HFFc6 (cell line): ENCODE results near the gene BPIFA3. TPM values are rescaled to one million over a fixed set of nuclear protein-coding genes. Genes with fewer than 3 reads are reported as not detected.

Experiments
- DNase-seq: peaks from one replicate; pipeline ENCODE4 v3.0.0-alpha.2; 2018
- H3K27ac Mint-ChIP-seq: 2 replicates; pipeline ENCODE4 v1.8.0; 2020; ENCODE audit warnings: mild to moderate bottlenecking, mixed read lengths
- H3K27me3 Mint-ChIP-seq: 2 replicates; pipeline ENCODE4 v1.8.0; 2021; ENCODE audit warnings: mild to moderate bottlenecking, moderate library complexity, mixed read lengths; ENCODE audit not compliant: insufficient read depth
- H3K36me3 Mint-ChIP-seq: 2 replicates; pipeline ENCODE4 v1.8.0; 2021; ENCODE audit warnings: low read depth, mixed read lengths
- H3K4me1 Mint-ChIP-seq: 2 replicates; pipeline ENCODE4 v1.8.0; 2020; ENCODE audit warnings: low read depth, mixed read lengths
- H3K4me3 Mint-ChIP-seq: 2 replicates; pipeline ENCODE4 v1.8.0; 2020; ENCODE audit warnings: mild to moderate bottlenecking, moderate library complexity, mixed read lengths
- H3K9me3 Mint-ChIP-seq: 2 replicates; pipeline ENCODE4 v1.8.0; 2020; ENCODE audit warnings: mild to moderate bottlenecking, mixed read lengths
- total RNA-seq, 6 experiments: library from RNA; stranded (reverse); fragmentation: NEBNext Ultra II Directional; extraction: Animal tissue kit (Norgen Biotek cat#: 25700); gene quantifications; 2 replicates in 1 of 6; 3 replicates in 5 of 6; pipeline ENCODE4 v1.2.3, GENCODE V29; 2021
- TF ChIP-seq, protein P1 (sequence below): fragments of 200-600 bp; sonication (generic); IDR thresholded peaks from 2 replicates; pipeline ENCODE4 v1.5.0; 2021; ENCODE audit warnings: antibody characterized with exemption, mild to moderate bottlenecking

Gene BPIFA3
- total RNA-seq, 6 experiments from 2014 or later, result not detected

DNA sequence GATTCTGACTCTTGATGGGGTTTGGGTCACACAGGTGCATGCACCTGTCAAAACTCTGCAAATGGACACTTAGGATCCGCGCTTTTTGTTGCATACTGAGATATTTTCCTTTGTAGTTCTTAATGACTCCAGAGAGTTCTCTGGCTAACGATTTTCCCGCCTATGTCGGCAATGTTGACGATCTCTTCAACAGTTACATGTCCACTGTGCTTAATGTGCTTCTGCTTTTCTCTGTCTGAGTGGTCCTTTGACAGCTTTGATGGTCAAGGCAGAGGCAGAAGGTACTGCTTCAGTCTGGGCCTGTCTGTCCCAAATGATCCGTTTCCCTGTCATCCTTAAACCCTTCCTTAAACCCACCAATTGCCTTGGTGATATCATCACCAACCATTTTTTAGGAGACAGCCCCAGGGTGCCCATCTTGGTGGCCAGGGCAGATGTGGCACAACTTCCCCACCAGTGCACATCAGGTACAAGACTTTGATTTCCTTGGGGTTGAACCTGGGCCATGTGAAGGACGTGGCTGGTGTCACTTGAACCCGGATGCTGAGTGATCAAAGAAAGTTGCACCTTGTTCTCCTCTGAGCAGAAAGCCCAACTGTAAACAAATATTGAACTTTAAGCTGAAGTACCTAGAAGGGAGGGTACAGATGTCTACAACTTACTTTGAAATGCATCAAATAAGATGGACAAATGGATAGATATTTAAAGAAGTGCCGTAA lies 55.2 kb downstream of the BPIFA3 start:
- Mint-ChIP-seq H3K36me3 (no peaks in the 10 kb centered on the region), H3K4me1 (no peaks in the 10 kb centered on the region), H3K9me3 (no peaks in the 10 kb centered on the region), H3K27me3 (peaks cover 35% of the 10 kb centered on the region), H3K4me3 (no peak overlapping the region), H3K27ac (no peak overlapping the region)
- no peak for DNase-seq
- TF ChIP-seq, protein P1, sequence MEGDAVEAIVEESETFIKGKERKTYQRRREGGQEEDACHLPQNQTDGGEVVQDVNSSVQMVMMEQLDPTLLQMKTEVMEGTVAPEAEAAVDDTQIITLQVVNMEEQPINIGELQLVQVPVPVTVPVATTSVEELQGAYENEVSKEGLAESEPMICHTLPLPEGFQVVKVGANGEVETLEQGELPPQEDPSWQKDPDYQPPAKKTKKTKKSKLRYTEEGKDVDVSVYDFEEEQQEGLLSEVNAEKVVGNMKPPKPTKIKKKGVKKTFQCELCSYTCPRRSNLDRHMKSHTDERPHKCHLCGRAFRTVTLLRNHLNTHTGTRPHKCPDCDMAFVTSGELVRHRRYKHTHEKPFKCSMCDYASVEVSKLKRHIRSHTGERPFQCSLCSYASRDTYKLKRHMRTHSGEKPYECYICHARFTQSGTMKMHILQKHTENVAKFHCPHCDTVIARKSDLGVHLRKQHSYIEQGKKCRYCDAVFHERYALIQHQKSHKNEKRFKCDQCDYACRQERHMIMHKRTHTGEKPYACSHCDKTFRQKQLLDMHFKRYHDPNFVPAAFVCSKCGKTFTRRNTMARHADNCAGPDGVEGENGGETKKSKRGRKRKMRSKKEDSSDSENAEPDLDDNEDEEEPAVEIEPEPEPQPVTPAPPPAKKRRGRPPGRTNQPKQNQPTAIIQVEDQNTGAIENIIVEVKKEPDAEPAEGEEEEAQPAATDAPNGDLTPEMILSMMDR, result no peak

DNA sequence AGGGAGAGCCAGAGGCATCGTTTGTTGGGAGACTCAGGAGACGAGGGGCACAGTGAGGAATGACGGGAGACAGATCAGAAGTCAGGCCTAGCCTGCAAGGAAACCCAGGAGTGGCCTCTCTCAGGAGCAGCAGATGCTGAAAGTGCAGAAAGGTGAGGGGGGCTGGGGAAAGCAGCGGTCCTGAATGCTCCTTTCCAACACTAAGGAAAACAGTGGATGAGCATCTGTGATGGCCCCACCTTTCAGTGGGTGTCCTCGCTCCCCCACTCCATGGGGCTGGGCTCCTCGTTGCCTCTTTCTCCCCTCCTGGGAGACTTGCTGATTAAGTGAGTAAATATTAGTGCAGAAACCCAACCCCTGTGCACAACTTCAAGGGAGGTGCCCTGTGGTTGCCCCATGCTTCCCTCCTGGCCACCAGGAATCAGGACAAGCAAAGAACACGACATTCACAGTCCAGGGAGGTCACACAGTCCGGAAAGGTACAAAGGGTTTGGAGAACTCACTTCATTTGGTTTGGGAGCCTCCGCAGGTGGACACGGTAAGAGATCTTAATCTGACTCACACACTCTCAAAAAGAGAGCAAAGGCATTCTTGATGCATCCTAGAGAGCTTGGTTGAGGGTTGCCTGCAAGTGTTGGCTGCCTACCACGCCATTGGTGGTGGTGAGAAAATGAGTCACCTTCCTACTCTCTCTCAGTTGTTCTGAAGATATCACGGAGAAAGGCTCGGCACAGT lies 56.1 kb downstream of the BPIFA3 start:
- Mint-ChIP-seq H3K27ac (no peak overlapping the region), H3K27me3 (peaks cover 37% of the 10 kb centered on the region), H3K4me1 (no peaks in the 10 kb centered on the region), H3K9me3 (no peaks in the 10 kb centered on the region), H3K36me3 (no peaks in the 10 kb centered on the region), H3K4me3 (no peak overlapping the region)
- no peak for DNase-seq
- TF ChIP-seq, protein P1, result no peak

DNA sequence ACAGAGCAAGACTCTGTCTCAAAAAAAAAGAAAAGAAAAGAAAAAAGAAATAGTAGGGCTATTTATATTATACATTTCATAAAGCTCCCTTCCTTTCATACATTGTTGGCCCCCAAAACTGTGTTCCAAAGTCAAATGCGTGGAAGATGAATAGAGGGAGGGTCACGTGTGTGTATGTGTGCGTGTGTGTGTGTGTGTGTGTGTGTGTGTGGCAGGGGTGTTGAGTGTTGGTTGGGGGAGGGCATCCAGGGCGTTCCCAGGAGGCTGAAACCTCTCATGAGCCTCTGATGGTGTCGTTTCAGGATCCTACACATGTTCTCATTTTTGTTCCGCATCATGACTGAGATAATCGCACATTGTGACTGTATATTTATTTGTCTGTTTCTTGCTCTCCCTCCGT lies 58.1 kb downstream of the BPIFA3 start:
- Mint-ChIP-seq H3K4me1 (no peaks in the 10 kb centered on the region), H3K27ac (no peak overlapping the region), H3K36me3 (no peaks in the 10 kb centered on the region), H3K9me3 (no peaks in the 10 kb centered on the region), H3K4me3 (no peak overlapping the region), H3K27me3 (peaks cover 51% of the 10 kb centered on the region)
- TF ChIP-seq, protein P1, result no peak
- DNase-seq, result no peak

DNA sequence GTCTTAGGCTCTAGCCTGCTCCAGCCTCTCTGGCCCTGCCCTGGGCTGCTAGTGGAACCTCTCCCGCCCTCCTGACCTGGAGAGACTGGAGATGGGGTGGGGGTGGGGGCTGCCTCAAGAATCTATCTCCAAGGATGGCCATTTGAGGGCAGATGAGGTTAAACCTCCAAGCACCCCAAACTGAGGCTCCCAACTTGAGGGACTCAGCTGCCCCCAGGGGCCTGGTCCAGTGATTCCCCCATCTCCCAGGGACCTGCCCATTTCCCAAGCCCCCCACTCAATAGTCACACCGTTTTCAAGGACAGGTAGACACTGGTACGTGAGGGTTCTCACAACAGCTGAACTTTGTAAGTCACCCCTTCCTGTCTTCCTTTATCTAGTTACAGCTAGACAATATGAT lies 58.7 kb downstream of the BPIFA3 start:
- TF ChIP-seq, protein P1, result no peak
- Mint-ChIP-seq H3K9me3 (no peaks in the 10 kb centered on the region), H3K27me3 (peaks cover 52% of the 10 kb centered on the region), H3K36me3 (no peaks in the 10 kb centered on the region), H3K4me3 (no peak overlapping the region), H3K4me1 (no peaks in the 10 kb centered on the region), H3K27ac (no peak overlapping the region)
- no peak for DNase-seq

DNA sequence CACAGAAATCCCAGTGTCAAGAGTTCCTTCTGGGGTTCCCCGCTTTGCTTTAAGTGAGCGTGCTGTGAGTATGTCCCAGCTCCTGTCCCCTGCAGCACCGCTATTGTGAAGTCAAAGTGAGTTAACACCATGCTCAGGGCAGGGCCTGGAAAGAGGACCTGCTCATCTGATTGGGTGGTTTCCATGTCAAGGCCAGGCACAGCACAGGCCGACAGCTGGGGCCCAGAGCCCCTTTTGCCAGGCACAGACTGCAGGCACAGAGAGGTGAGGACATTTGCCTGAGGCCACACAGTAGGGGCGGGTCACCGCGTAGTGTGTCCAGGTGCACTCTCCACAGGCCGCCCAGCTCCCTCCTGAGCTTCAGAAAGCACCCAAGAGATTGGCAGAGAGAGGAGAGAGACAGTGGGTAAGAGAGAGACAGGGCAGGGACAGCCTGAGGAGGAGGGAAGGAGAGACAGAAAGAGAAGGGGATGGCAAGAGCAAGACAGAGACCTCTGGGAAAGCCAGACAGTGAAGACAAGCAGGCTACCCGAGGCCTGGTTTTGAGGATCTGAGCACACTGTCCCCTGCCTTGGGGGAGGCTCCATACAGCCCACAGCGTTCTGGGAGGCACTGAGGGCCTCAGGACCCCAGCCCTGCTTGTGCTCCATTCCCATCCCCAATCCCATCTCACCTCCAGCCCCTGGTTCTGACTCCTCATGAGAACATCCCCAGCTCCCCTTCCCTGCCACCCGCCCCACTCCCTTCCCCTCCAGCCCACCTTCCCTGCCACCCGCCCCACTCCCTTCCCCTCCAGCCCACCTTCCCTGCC lies 59.4 kb downstream of the BPIFA3 start:
- H3K4me1 Mint-ChIP-seq, result no peaks in the 10 kb centered on the region
- no peaks in the 10 kb centered on the region for H3K36me3 Mint-ChIP-seq
- H3K4me3 Mint-ChIP-seq, result no peak overlapping the region
- TF ChIP-seq, protein P1, result no peak
- DNase-seq, result no peak
- H3K9me3 Mint-ChIP-seq, result no peaks in the 10 kb centered on the region
- no peak overlapping the region for H3K27ac Mint-ChIP-seq
- peaks cover 55% of the 10 kb centered on the region for H3K27me3 Mint-ChIP-seq

Other genes with a start within 250 kb of the BPIFA3 start
- not detected for gene SUN5, start 212.9 kb upstream of the BPIFA3 start, total RNA-seq
- gene BPIFB2, start 209.6 kb upstream of the BPIFA3 start, total RNA-seq, result not detected
- gene BPIFB6, start 185.7 kb upstream of the BPIFA3 start, total RNA-seq, result not detected
- not detected for gene BPIFB3, start 163.4 kb upstream of the BPIFA3 start, total RNA-seq
- not detected for gene BPIFB4, start 137.7 kb upstream of the BPIFA3 start, total RNA-seq
- gene BPIFA2, start 49.2 kb upstream of the BPIFA3 start, total RNA-seq, result not detected
- not detected for gene BPIFA1, start 18.6 kb downstream of the BPIFA3 start, total RNA-seq
- gene BPIFB1, start 65.9 kb downstream of the BPIFA3 start, total RNA-seq, result not detected
- gene CDK5RAP1, start 184.2 kb downstream of the BPIFA3 start, total RNA-seq, result 10 to 100 TPM; 22.8 to 28.4 (median 25.0) TPM
- 10 to 100 TPM; 13.9 to 22.2 (median 20.9) TPM for gene SNTA1, start 226.4 kb downstream of the BPIFA3 start, total RNA-seq